ENCODE data around the gene AHSG. TPM values are rescaled to one million over a fixed set of nuclear protein-coding genes. Genes with fewer than 3 reads are reported as not detected.
"Not testable (repeated sequence)": the region's sequence is repeated elsewhere in the genome, so short reads cannot be mapped to it uniquely, and the experiment has no call there.

Gene AHSG
- total RNA-seq (not detected), polyA plus RNA-seq (not detected)
- long read RNA-seq, donor 1 = 0 reads
- long read RNA-seq, donor 2 = 0 reads

- 75 to 81% (median 79%) methylated on average over 7 of the region's 7 CpGs for WGBS, 3 donors
- Histone ChIP-seq H3K27me3 (ENCODE audit: insufficient read depth in 3 of 3, low read length in 2 of 3) (peaks cover 0 to 20% (median 0%) of the 10 kb centered on the region in 3 donors), H3K36me3 (ENCODE audit: insufficient read depth in 1 of 2, low read depth in 1 of 2) (no peaks in the 10 kb centered on the region), H3K27ac (no peak within 1 kb of the TSS), H3K4me3 (no peak within 1 kb of the TSS), H3K4me1 (no peaks in the 10 kb centered on the region), H3K9me3 (no peaks in the 10 kb centered on the region)
- DNase-seq (no peak), ATAC-seq (no peak)
- TF ChIP-seq, protein P1, sequence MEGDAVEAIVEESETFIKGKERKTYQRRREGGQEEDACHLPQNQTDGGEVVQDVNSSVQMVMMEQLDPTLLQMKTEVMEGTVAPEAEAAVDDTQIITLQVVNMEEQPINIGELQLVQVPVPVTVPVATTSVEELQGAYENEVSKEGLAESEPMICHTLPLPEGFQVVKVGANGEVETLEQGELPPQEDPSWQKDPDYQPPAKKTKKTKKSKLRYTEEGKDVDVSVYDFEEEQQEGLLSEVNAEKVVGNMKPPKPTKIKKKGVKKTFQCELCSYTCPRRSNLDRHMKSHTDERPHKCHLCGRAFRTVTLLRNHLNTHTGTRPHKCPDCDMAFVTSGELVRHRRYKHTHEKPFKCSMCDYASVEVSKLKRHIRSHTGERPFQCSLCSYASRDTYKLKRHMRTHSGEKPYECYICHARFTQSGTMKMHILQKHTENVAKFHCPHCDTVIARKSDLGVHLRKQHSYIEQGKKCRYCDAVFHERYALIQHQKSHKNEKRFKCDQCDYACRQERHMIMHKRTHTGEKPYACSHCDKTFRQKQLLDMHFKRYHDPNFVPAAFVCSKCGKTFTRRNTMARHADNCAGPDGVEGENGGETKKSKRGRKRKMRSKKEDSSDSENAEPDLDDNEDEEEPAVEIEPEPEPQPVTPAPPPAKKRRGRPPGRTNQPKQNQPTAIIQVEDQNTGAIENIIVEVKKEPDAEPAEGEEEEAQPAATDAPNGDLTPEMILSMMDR (IDR thresholded peaks at IDR 0.05) = no peak
- intact Hi-C loops (cut with DNase I) = loop anchor here (5.0 to 10.0 kb wide), 2 partner anchors 552 to 554 kb away; no protein-coding TSS in a partner anchor
Observed at GRCh38 chr3:186612721-186613636, at the start of gene AHSG. Gene AHSG (plus strand): TSS chr3:186613060. CDS start chr3:186613142, 82 bp downstream.

- DNase-seq (no peak), ATAC-seq (no peak)
- Histone ChIP-seq H3K4me3 (no peak overlapping the region), H3K27ac (no peak overlapping the region), H3K27me3 (ENCODE audit: insufficient read depth in 3 of 3, low read length in 2 of 3) (no peaks in the 10 kb centered on the region), H3K9me3 (no peaks in the 10 kb centered on the region), H3K36me3 (ENCODE audit: insufficient read depth in 1 of 2, low read depth in 1 of 2) (peaks cover 2 to 30% of the 10 kb centered on the region in 2 donors), H3K4me1 (peaks cover 27% of the 10 kb centered on the region)
- intact Hi-C loops (cut with DNase I) = no loop called here
- TF ChIP-seq, protein P1 (IDR thresholded peaks at IDR 0.05) = no peak
Observed at GRCh38 chr3:186564586-186564985, 48.3 kb upstream of the AHSG start.

DNA sequence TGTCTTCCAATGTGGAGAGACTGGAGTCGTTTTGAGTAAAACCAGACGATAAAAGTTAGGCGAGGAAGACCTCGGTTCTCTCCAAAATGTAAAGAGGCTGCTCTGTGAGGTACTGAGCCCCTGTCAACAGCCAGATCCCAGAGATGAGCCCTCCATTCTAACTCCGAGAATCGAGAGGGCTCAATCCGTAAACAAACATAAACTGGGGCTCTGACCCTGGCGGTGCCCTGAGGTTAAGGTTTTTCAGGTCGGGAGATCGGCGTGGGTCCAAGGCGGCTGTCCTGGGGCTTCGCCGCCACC is 46.1 kb upstream of the AHSG start:
- Histone ChIP-seq H3K27ac (peak overlapping the region; percentile 96), H3K36me3 (ENCODE audit: insufficient read depth in 1 of 2, low read depth in 1 of 2) (peaks cover 2 to 24% of the 10 kb centered on the region in 2 donors), H3K27me3 (ENCODE audit: insufficient read depth in 3 of 3, low read length in 2 of 3) (no peaks in the 10 kb centered on the region), H3K4me1 (peaks cover 36% of the 10 kb centered on the region), H3K4me3 (peak overlapping the region; percentile 99), H3K9me3 (no peaks in the 10 kb centered on the region)
- intact Hi-C loops (cut with DNase I) = loop anchor here in 1 of 2 donors (2.0 kb wide), 1 partner anchor 466 kb away; no protein-coding TSS in a partner anchor
- WGBS, 3 donors = 0% methylated on average over 14 of the region's 14 CpGs
- DNase-seq (no peak), ATAC-seq (peak in 1 of 4 donors; percentile 8)
- TF ChIP-seq, protein P1 (IDR thresholded peaks at IDR 0.05) = no peak

DNA sequence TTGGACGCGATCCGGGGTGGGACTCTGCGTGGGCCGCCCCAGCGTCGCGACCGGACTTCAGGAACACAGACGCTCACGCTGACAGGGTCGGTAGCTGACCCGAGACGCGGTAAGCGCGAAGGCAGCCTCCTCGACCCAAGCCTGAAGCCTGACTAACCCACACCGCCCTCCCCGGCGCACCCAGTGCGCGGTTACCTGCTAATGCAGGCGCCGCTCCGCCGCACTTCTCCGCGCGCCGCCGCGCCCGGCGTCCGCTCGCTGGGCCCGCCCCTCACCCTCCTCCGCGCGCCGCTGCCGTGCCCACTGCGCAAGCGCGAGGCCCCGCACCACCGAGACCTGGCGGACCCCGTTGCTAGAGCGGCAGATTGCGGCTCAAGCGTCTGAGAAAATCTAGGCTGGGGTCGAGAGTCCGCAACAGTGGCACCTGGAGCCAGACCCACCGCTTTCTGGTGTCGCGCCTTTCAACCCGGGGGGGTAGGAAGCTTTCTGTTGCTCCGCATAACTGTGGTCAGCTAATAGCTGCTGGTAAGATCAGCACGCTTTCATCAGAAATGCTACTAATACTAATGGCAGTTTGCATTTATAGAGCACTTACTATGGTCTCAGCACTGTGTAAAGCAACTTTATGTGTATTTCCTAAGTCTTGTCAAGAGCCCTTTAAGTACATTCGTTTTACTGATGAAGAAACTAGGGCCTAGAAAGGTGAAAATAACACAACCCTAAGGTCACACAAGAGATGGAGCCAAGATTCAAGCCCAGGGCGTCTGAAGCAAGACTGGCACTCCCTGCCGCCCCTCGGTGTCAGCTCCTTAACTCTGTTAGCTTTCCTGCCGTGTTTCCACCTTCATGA is 45.6 kb upstream of the AHSG start, which contains the start of gene TBCCD1:
Gene TBCCD1 (minus strand): TSS at position 268 of the 850 bp plus-strand sequence. CDS start 3,010 bp downstream, outside the sequence.
- TF ChIP-seq, protein P1 (IDR thresholded peaks at IDR 0.05) = no peak
- peak within 1 kb of the TSS; percentile 96 for H3K27ac ChIP-seq
- peak within 1 kb of the TSS; percentile 99 for H3K4me3 ChIP-seq
- intact Hi-C loops (cut with DNase I) = loop anchor here in 1 of 2 donors (2.0 kb wide), 1 partner anchor 466 kb away; no protein-coding TSS in a partner anchor
- H3K27me3 ChIP-seq (ENCODE audit: insufficient read depth in 3 of 3, low read length in 2 of 3) = no peaks in the 10 kb centered on the region
- peaks cover 36% of the 10 kb centered on the region for H3K4me1 ChIP-seq
- 0% methylated on average over 59 to 66 of the region's 66 CpGs for WGBS, 3 donors
- peak; percentile 90 to 95 for DNase-seq
- no peaks in the 10 kb centered on the region for H3K9me3 ChIP-seq
- H3K36me3 ChIP-seq (ENCODE audit: insufficient read depth in 1 of 2, low read depth in 1 of 2) = peaks cover 0 to 22% of the 10 kb centered on the region in 2 donors
- ATAC-seq = peak; percentile 83 to 87 (median 85)

GRCh38 chr3:186569361-186569760 is 43.5 kb upstream of the AHSG start:
- H3K36me3 ChIP-seq (ENCODE audit: insufficient read depth in 1 of 2, low read depth in 1 of 2) = peaks cover 0 to 25% of the 10 kb centered on the region in 2 donors
- H3K27me3 ChIP-seq (ENCODE audit: insufficient read depth in 3 of 3, low read length in 2 of 3); DNase-seq; intact Hi-C loops (cut with DNase I); ATAC-seq; H3K9me3 ChIP-seq: not testable (repeated sequence)
- peak overlapping the region; percentile 69 for H3K27ac ChIP-seq
- H3K4me3 ChIP-seq = peak overlapping the region; percentile 87
- WGBS, 3 donors = 85 to 92% (median 88%) methylated on average over 11 of the region's 11 CpGs
- H3K4me1 ChIP-seq = peaks cover 30% of the 10 kb centered on the region
